ENCODE data around the gene FAT3.

DNA sequence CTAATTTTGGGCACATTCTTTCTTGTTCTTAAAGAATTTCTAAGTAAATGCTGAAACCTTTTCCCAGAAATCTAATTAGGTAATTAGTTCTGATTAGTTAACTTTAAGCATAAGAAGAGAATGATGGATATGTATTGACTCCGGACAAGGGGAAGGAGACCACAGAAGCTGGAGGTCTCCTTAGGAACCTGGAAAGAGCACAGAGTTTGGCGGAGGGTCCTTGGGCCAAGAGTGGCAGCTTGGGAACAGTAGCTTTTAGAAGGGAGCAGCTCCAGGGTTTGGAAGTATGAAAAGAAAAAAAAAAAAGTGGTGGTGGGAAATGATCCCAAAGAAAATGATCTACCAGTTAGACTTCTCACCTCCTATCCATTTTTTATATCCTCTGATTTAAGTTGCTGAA, 42.7 kb downstream of the FAT3 start:
- TF ChIP-seq, protein P1, sequence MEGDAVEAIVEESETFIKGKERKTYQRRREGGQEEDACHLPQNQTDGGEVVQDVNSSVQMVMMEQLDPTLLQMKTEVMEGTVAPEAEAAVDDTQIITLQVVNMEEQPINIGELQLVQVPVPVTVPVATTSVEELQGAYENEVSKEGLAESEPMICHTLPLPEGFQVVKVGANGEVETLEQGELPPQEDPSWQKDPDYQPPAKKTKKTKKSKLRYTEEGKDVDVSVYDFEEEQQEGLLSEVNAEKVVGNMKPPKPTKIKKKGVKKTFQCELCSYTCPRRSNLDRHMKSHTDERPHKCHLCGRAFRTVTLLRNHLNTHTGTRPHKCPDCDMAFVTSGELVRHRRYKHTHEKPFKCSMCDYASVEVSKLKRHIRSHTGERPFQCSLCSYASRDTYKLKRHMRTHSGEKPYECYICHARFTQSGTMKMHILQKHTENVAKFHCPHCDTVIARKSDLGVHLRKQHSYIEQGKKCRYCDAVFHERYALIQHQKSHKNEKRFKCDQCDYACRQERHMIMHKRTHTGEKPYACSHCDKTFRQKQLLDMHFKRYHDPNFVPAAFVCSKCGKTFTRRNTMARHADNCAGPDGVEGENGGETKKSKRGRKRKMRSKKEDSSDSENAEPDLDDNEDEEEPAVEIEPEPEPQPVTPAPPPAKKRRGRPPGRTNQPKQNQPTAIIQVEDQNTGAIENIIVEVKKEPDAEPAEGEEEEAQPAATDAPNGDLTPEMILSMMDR (IDR thresholded peaks at IDR 0.05), result no peak
- no peak for TF ChIP-seq POLR2A (IDR thresholded peaks at IDR 0.05)

Data from ovary (tissue), 3 donors.